ENCODE measurements around the gene TRPC4AP. TPM values are rescaled to one million over a fixed set of nuclear protein-coding genes. Genes with fewer than 3 reads are reported as not detected.
"Not testable (repeated sequence)": the region's sequence is repeated elsewhere in the genome, so short reads cannot be mapped to it uniquely, and the experiment has no call there.

TRPC4AP gene
- total RNA-seq, 1 experiment from 2014 or later, result 94.4 TPM

- DNase-seq (ENCODE audit: low read depth), result no peak
Measured at GRCh38 chr20:35106827-35107380, 14.3 kb upstream of the TRPC4AP start.

- no peak for DNase-seq (ENCODE audit: low read depth)
Measured at GRCh38 chr20:35104685-35105295, 12.2 kb upstream of the TRPC4AP start.

GRCh38 chr20:35101620-35102019 lies 9.0 kb upstream of the TRPC4AP start:
- no peak for DNase-seq (ENCODE audit: low read depth)

GRCh38 chr20:35093267-35093884 lies 769 bp upstream of the TRPC4AP start:
- peak; percentile 86 for DNase-seq (ENCODE audit: low read depth)

- DNase-seq (ENCODE audit: low read depth), result peak; percentile 39
Measured at GRCh38 chr20:35091816-35092523, 637 bp downstream of the TRPC4AP start.

- DNase-seq (ENCODE audit: low read depth), result peak; percentile 24
Measured at GRCh38 chr20:35088231-35089145, 4.1 kb downstream of the TRPC4AP start.

- peak; percentile 17 for DNase-seq (ENCODE audit: low read depth)
Measured at GRCh38 chr20:35087791-35088190, 4.8 kb downstream of the TRPC4AP start.

- no peak for DNase-seq (ENCODE audit: low read depth)
Measured at GRCh38 chr20:35087355-35087754, 5.3 kb downstream of the TRPC4AP start.

- DNase-seq (ENCODE audit: low read depth), result peak; percentile 45
Measured at GRCh38 chr20:35085477-35086225, 7.0 kb downstream of the TRPC4AP start.

- DNase-seq (ENCODE audit: low read depth), result no peak
Measured at GRCh38 chr20:35084998-35085397, 7.6 kb downstream of the TRPC4AP start.

- DNase-seq (ENCODE audit: low read depth), result not testable (repeated sequence)
Measured at GRCh38 chr20:35080348-35080642, 12.3 kb downstream of the TRPC4AP start.

GRCh38 chr20:35079472-35080347 lies 12.9 kb downstream of the TRPC4AP start:
- no peak for DNase-seq (ENCODE audit: low read depth)

- no peak for DNase-seq (ENCODE audit: low read depth)
Measured at GRCh38 chr20:35077872-35078271, 14.7 kb downstream of the TRPC4AP start.

- DNase-seq (ENCODE audit: low read depth), result no peak
Measured at GRCh38 chr20:35077341-35077740, 15.3 kb downstream of the TRPC4AP start.

GRCh38 chr20:35071436-35072153 lies 21.0 kb downstream of the TRPC4AP start:
- DNase-seq (ENCODE audit: low read depth), result not testable (repeated sequence)

- no peak for DNase-seq (ENCODE audit: low read depth)
Measured at GRCh38 chr20:35066194-35066593, 26.4 kb downstream of the TRPC4AP start.

GRCh38 chr20:35065181-35065580 lies 27.4 kb downstream of the TRPC4AP start:
- no peak for DNase-seq (ENCODE audit: low read depth)

- DNase-seq (ENCODE audit: low read depth), result no peak
Measured at GRCh38 chr20:35063168-35063567, 29.4 kb downstream of the TRPC4AP start.

GRCh38 chr20:35062478-35062877 lies 30.1 kb downstream of the TRPC4AP start:
- no peak for DNase-seq (ENCODE audit: low read depth)

Measured in M059J (cell line).